ENCODE results near the gene RXRA.

The RXRA gene

DNA sequence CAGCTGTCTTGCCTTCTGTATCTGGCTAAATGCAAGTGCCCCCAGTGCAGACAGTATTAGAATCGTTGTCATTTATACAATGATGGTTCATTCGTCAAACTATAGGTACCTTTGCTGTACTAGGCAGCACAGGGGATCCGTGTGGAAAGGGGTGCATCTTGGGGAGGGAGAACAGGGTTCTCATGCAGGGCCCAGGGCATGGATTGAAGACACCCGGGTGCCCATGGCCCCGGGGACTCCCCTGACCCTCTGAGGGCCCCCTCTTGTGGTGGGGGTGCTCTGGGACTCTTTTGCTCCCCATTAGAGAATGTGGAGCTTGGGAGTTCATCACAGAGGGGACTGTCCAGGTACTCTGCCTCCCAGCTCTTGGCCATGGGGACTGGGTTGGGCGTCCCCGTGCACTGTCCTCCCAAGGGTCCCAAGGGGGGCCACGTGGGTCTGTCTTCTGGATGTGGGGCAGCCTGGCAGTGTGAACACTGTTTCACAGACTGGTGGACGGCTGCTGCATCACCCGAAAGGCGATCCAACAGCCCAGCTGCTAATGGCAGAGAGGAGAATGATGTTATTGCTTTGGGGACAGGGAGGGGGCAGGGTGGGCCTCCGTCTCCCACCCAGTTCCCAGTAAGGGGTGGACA lies 36.9 kb upstream of the RXRA start:
- H3K9ac ChIP-seq (ENCODE audit: low read length): no peak overlapping the region; the same call in 1 of the 2 replicates
- H3F3A ChIP-seq (ENCODE audit: insufficient read depth, low read length): no peaks in the 10 kb centered on the region
- H3K9me2 ChIP-seq (ENCODE audit: low read depth, low read length): no peaks in the 10 kb centered on the region
- no peaks in the 10 kb centered on the region for H3K79me2 ChIP-seq (ENCODE audit: insufficient read depth, low read length)
- H3K4me2 ChIP-seq (ENCODE audit: low read length): no peak overlapping the region; the same call in 1 of the 2 replicates
- no peaks in the 10 kb centered on the region for H3K9me3 ChIP-seq (ENCODE audit: low read length)
- no peaks in the 10 kb centered on the region for H4K20me1 ChIP-seq (ENCODE audit: insufficient read depth, low read length)
- H2AFZ ChIP-seq (ENCODE audit: low read length): no peak overlapping the region
- H3K27ac ChIP-seq (ENCODE audit: low read depth, low read length, poor library complexity, severe bottlenecking): peak overlapping the region; percentile 82
- no peaks in the 10 kb centered on the region for H3K27me3 ChIP-seq (ENCODE audit: insufficient read depth, low read length)
- H3K36me3 ChIP-seq (ENCODE audit: insufficient read depth, low read length): no peaks in the 10 kb centered on the region
- no peak for TF ChIP-seq EZH2 (IDR thresholded peaks at IDR 0.05; ENCODE audit: borderline replicate concordance, low read length)
- TF ChIP-seq, protein P1, sequence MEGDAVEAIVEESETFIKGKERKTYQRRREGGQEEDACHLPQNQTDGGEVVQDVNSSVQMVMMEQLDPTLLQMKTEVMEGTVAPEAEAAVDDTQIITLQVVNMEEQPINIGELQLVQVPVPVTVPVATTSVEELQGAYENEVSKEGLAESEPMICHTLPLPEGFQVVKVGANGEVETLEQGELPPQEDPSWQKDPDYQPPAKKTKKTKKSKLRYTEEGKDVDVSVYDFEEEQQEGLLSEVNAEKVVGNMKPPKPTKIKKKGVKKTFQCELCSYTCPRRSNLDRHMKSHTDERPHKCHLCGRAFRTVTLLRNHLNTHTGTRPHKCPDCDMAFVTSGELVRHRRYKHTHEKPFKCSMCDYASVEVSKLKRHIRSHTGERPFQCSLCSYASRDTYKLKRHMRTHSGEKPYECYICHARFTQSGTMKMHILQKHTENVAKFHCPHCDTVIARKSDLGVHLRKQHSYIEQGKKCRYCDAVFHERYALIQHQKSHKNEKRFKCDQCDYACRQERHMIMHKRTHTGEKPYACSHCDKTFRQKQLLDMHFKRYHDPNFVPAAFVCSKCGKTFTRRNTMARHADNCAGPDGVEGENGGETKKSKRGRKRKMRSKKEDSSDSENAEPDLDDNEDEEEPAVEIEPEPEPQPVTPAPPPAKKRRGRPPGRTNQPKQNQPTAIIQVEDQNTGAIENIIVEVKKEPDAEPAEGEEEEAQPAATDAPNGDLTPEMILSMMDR (IDR thresholded peaks at IDR 0.05; ENCODE audit: low read length): peak; percentile 7; the same call in 1 of the 2 replicates
- H3K4me1 ChIP-seq (ENCODE audit: insufficient read depth, low read length, severe bottlenecking): peaks cover 80% of the 10 kb centered on the region
- no peak overlapping the region for H3K4me3 ChIP-seq (ENCODE audit: low read depth, low read length, poor library complexity, severe bottlenecking)

DNA sequence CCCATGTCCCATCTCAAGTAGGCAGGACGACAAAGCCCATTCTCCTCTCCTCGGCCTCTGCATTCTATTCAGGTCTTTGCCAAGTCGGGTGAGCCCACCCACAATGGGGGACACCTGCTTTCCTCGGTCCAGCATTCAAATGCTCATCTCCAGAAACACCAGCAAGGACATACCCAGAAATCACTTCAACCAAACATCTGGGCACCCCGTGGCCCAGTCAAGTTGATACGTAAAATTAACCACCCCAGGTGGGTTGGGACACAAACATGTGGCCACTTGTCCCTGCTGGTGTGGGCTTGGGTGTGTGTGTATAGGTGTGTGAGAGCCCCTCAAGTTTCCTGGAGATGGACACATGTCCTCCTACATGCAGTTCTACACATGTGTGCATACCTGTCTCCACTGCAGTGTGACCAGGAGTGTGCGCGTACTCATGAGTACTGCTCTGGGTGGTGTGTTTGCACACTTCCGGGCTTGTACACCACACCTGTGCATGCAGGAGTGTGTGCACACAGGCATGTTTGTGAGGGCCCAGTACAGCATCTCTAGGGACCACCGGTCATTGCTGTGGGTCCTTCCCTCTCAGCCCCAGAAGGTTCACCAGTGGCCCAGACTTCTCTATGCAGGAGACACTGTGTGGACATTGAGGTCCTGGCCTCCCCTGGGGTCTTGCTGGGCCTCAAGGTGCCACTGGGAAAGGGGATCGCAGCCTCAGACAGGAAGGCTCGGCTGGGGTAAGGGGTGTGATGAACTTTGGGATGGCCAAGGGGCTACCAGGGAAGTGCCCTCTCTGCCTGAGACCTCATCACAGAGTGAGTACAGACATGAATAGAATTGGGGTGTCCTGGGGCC lies 35.4 kb upstream of the RXRA start:
- Histone ChIP-seq H3K36me3 (ENCODE audit: insufficient read depth, low read length) (no peaks in the 10 kb centered on the region), H3K9ac (ENCODE audit: low read length) (peak overlapping the region; percentile 8; the same call in 1 of the 2 replicates), H3K9me3 (ENCODE audit: low read length) (no peaks in the 10 kb centered on the region), H3K79me2 (ENCODE audit: insufficient read depth, low read length) (no peaks in the 10 kb centered on the region), H3K27ac (ENCODE audit: low read depth, low read length, poor library complexity, severe bottlenecking) (peak overlapping the region; percentile 84), H3F3A (ENCODE audit: insufficient read depth, low read length) (no peaks in the 10 kb centered on the region), H3K4me1 (ENCODE audit: insufficient read depth, low read length, severe bottlenecking) (peaks cover 80% of the 10 kb centered on the region), H3K4me3 (ENCODE audit: low read depth, low read length, poor library complexity, severe bottlenecking) (no peak overlapping the region), H3K9me2 (ENCODE audit: low read depth, low read length) (no peaks in the 10 kb centered on the region), H3K4me2 (ENCODE audit: low read length) (no peak overlapping the region; the same call in 1 of the 2 replicates), H2AFZ (ENCODE audit: low read length) (no peak overlapping the region), H4K20me1 (ENCODE audit: insufficient read depth, low read length) (no peaks in the 10 kb centered on the region), H3K27me3 (ENCODE audit: insufficient read depth, low read length) (no peaks in the 10 kb centered on the region)
- no peak for TF ChIP-seq EZH2 (IDR thresholded peaks at IDR 0.05; ENCODE audit: borderline replicate concordance, low read length)
- TF ChIP-seq, protein P1 (IDR thresholded peaks at IDR 0.05; ENCODE audit: low read length): no peak

DNA sequence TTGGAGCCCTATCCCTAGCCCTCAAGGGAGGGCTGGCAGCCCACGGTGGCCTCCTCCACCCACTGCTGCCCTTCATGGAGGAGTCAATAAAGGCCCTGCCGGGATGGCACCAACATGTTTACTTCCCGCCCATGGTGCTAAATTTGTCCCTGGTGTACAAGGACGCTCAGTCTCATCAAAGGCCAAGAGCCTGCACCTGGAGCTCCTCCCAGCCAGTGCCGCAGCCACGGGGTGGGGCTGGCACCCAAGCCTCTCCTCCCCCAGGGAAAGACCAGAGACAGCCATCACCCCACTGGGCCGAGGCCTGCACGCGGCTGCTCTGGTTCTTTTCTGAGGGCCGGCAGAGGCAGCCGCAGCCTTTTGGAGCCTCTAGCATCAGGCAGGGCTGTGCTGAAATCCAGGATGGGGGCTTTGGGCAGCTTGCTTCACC lies 34.8 kb upstream of the RXRA start:
- H3F3A ChIP-seq (ENCODE audit: insufficient read depth, low read length): no peaks in the 10 kb centered on the region
- H3K36me3 ChIP-seq (ENCODE audit: insufficient read depth, low read length): no peaks in the 10 kb centered on the region
- H2AFZ ChIP-seq (ENCODE audit: low read length): no peak overlapping the region
- TF ChIP-seq, protein P1 (IDR thresholded peaks at IDR 0.05; ENCODE audit: low read length): no peak
- no peak for TF ChIP-seq EZH2 (IDR thresholded peaks at IDR 0.05; ENCODE audit: borderline replicate concordance, low read length)
- H3K4me1 ChIP-seq (ENCODE audit: insufficient read depth, low read length, severe bottlenecking): peaks cover 73% of the 10 kb centered on the region
- H3K4me3 ChIP-seq (ENCODE audit: low read depth, low read length, poor library complexity, severe bottlenecking): no peak overlapping the region
- H3K27ac ChIP-seq (ENCODE audit: low read depth, low read length, poor library complexity, severe bottlenecking): peak overlapping the region; percentile 84
- H3K79me2 ChIP-seq (ENCODE audit: insufficient read depth, low read length): no peaks in the 10 kb centered on the region
- no peaks in the 10 kb centered on the region for H3K27me3 ChIP-seq (ENCODE audit: insufficient read depth, low read length)
- no peaks in the 10 kb centered on the region for H3K9me3 ChIP-seq (ENCODE audit: low read length)
- H4K20me1 ChIP-seq (ENCODE audit: insufficient read depth, low read length): no peaks in the 10 kb centered on the region
- no peaks in the 10 kb centered on the region for H3K9me2 ChIP-seq (ENCODE audit: low read depth, low read length)
- no peak overlapping the region; the same call in 1 of the 2 replicates for H3K4me2 ChIP-seq (ENCODE audit: low read length)
- H3K9ac ChIP-seq (ENCODE audit: low read length): peak overlapping the region; percentile 8; the same call in 1 of the 2 replicates
